Activated CD4-positive, alpha-beta T cell treated with anti-CD3 and anti-CD28 coated beads for 36 hours (primary cell): ENCODE data around the gene PNMA1. TPM values are rescaled to one million over a fixed set of nuclear protein-coding genes. Genes with fewer than 3 reads are reported as not detected.

ENCODE experiments used
- ATAC-seq: fragments of 200-7000 bp; cut with Tn5 transposase; one replicate; pipeline ENCODE4 v1.10.0; 2021; ENCODE audit warnings: mild to moderate bottlenecking, moderate library complexity
- CTCF ChIA-PET: fragments of 350-600 bp; sonication (Branson Sonifier 250); formaldehyde crosslinking; loops from one replicate; lab custom pipeline; 2021; ENCODE audit warnings: antibody characterized with exemption; lab: Charles Lee
- POLR2A ChIA-PET: fragments of 350-600 bp; sonication (Branson Sonifier 250); formaldehyde crosslinking; loops from one replicate; lab custom pipeline; 2021; ENCODE audit warnings: antibody characterized with exemption, inconsistent platforms; lab: Charles Lee
- DNase-seq: peaks from one replicate; pipeline ENCODE4 v3.0.0-alpha.2; 2020
- H3K27ac Mint-ChIP-seq: one replicate; pipeline ENCODE4 v1.8.0; 2021; ENCODE audit warnings: mixed read lengths
- H3K27me3 Mint-ChIP-seq: one replicate; pipeline ENCODE4 v1.8.0; 2021; ENCODE audit warnings: mixed read lengths
- H3K36me3 Mint-ChIP-seq: one replicate; pipeline ENCODE4 v1.8.0; 2021; ENCODE audit warnings: low read depth, mixed read lengths
- H3K4me1 Mint-ChIP-seq: one replicate; pipeline ENCODE4 v1.8.0; 2021; ENCODE audit warnings: mixed read lengths
- H3K4me3 Mint-ChIP-seq: one replicate; pipeline ENCODE4 v1.8.0; 2021; ENCODE audit warnings: mild to moderate bottlenecking, moderate library complexity, mixed read lengths
- H3K9me3 Mint-ChIP-seq: one replicate; pipeline ENCODE4 v1.8.0; 2021; ENCODE audit warnings: low read depth, mixed read lengths
- intact Hi-C, 2 experiments: fragments of 100-400 bp; cut with DNase I in 1 of 2; cut with micrococcal nuclease in 1 of 2; formaldehyde crosslinking; loops; one replicate each; pipeline versions ENCODE4 v1.14.2 to v1.15.1; 2022 to 2024; cut with DNase I, micrococcal nuclease
- total RNA-seq, 2 experiments: library from RNA; stranded (reverse); gene quantifications; one replicate each; pipeline ENCODE4 v1.2.3, GENCODE V29; 2021

PNMA1 gene
- total RNA-seq, 2 experiments from 2014 or later, result 23.2 to 28.8 TPM

DNA sequence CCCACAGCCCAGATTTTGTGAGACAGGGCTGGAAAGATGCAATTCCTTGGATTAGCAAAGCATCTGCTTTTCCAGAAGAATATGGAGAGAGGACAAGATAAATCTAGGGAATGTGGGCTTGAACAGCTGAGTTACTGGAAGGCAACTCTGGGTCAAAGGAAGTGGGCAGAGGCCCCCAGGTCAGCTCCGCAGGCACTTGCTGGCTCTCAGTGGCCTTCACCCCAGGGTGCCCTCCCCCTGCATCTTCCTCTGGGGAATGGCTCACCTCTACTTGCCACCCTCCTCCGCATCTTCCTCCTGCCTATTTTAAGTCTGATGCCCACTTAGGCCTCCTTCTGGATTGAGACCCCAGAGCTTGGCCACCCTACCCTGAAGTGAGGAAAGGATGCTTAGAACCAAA, 10.5 kb upstream of the PNMA1 start:
- intact Hi-C loops, result no loop called here
- CTCF ChIA-PET, result interaction anchor here (0.6 to 10.1 kb wide), 6 partner anchors 9 to 217 kb away, joined by 3 to 170 read pairs (median 4); no protein-coding TSS in a partner anchor
- peaks cover 72% of the 10 kb centered on the region for H3K36me3 Mint-ChIP-seq

DNA sequence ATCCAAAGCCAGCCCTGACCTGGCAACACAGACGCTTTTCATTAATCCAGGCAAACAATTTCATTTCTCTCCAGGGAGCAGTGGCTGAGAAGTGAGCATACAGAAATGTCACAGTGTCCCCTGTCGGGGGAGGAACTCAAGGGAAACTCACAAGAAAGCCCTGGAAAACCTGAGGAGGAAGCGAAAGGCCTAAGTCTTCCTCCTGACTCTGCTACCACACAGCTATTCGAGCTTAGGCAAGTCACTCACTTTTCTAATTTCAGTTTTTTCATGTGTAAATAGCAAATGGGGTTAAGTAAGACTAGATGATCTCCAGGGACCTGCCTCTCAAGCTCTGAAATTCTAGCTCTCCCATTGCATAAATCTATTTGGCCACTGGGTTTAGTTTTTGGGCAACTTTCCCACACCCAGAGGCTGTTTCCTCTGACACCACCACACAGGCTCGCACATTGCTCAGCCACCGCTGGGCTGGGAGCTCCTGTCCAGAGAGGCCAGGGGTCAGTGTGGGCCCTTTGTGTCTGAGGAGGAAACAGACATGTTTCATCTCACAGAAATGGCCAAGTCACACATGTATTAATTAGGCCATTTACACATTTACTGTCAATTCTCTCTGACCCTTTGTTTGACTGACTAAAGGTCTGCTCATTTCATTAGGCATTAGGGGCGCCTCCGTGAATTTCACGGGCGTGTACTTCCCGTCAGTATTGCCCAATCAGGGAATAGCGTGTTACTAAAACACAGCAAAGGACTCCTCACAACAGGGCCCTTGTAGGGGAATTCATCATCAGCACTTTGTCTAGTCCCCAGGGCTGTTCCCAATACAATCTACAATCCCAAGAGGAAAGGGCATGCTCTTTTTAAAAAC, 9.8 kb upstream of the PNMA1 start:
- H3K4me1 Mint-ChIP-seq, result peaks cover 47% of the 10 kb centered on the region
- no peak for ATAC-seq
- H3K36me3 Mint-ChIP-seq, result peaks cover 72% of the 10 kb centered on the region
- peak overlapping the region; percentile 70 for H3K27ac Mint-ChIP-seq
- intact Hi-C loops, result no loop called here
- H3K27me3 Mint-ChIP-seq, result no peaks in the 10 kb centered on the region
- POLR2A ChIA-PET, result no interaction called here
- CTCF ChIA-PET, result interaction anchor here (0.6 to 10.1 kb wide), 5 partner anchors 9 to 216 kb away, joined by 3 to 170 read pairs (median 4); no protein-coding TSS in a partner anchor
- no peak for DNase-seq
- H3K9me3 Mint-ChIP-seq, result no peaks in the 10 kb centered on the region
- H3K4me3 Mint-ChIP-seq, result no peak overlapping the region

More for the DNA sequence above, 10.5 kb upstream of the PNMA1 start:
- Mint-ChIP-seq H3K9me3 (no peaks in the 10 kb centered on the region), H3K27me3 (no peaks in the 10 kb centered on the region), H3K4me1 (peaks cover 53% of the 10 kb centered on the region), H3K27ac (peak overlapping the region; percentile 55), H3K4me3 (no peak overlapping the region)
- no peak for ATAC-seq
- DNase-seq, result no peak
- POLR2A ChIA-PET, result interaction anchor here (0.7 kb wide), 1 partner anchor 20 kb away, joined by 4 read pairs; no protein-coding TSS in a partner anchor

DNA sequence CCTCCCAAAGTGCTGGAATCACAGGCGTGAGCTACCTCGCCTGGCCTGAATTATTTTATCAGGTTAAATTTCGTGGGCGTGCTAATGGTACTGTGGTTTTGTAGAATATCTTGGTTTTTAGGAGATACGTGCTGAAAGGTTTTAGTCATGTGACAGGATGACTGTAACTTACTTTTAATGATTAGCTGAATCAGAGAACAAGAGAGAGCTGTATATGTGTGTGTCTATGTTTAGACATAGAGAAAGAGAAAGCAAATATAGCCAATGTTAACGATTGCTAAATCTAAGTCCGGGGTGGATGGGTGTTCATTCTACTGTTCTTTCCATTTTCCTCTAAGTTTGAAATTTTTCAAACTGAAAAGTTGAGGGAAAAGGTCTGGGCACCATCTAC, 9.2 kb upstream of the PNMA1 start:
- H3K9me3 Mint-ChIP-seq, result no peaks in the 10 kb centered on the region
- no peak for DNase-seq
- peaks cover 67% of the 10 kb centered on the region for H3K36me3 Mint-ChIP-seq
- ChIA-PET CTCF (interaction anchor here (0.8 to 10.1 kb wide), 4 partner anchors 13 to 104 kb away, joined by 3 to 170 read pairs (median 4); no protein-coding TSS in a partner anchor), POLR2A (no interaction called here)
- H3K4me1 Mint-ChIP-seq, result peaks cover 40% of the 10 kb centered on the region
- no peak overlapping the region for H3K4me3 Mint-ChIP-seq
- peak overlapping the region; percentile 70 for H3K27ac Mint-ChIP-seq
- intact Hi-C loops, result no loop called here
- peak; percentile 31 for ATAC-seq
- no peaks in the 10 kb centered on the region for H3K27me3 Mint-ChIP-seq

DNA sequence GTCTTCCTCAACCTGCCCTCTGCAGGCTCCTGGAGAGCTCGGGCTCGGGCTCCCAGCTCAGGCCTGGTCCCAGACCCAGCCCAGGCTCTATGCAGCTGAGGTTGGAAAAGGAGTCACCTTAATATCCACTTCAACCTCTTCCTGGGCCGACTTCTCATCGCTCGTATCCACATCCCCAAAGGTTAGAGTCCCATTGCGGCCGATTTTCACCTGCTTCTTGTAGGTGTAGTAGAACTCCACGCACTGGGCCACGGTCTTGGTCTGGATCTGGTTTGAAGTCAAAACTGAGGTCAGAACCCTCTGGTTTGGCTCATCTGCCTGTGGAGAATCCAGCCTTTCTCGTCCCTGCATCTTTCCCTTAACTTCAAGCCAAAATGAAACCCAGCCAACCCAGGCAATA, 8.4 kb upstream of the PNMA1 start:
- POLR2A ChIA-PET, result no interaction called here
- peaks cover 67% of the 10 kb centered on the region for H3K36me3 Mint-ChIP-seq
- intact Hi-C loops, result no loop called here

DNA sequence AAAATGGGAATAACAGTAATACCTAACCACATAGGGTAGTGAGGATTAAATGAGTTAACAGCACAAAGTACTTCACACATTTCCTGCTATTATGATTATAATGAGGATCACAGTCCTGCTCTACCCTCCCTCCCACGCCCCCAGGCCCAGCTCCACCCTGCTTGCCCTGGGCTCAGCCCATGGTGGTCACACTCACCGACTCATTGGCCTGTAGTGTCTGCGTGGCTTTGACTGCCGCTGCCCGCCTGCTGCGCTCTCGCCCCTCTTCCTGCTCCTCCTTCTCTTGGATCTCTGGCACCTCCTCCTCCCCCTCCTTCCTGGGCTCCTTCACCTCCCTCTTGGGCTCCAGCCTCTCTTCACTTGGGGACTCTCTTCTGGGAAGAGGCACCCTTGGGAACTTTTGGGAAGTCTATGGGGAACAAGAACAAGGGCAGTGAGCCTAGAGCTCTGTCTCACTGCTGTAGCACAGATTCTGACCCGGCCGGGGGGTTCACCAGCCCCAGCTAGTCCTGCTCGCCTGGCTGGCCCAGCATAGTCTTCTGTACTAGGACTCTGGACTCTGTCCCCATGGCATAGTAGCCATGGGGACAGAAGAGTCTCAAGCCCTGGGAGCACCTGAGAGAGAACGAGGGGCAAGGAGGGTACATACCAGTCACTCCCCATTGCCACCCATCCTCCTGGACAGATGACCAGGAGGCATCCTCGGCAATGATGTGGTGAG, 7.1 kb upstream of the PNMA1 start:
- ChIA-PET CTCF (no interaction called here), POLR2A (no interaction called here)
- Mint-ChIP-seq H3K27me3 (no peaks in the 10 kb centered on the region), H3K9me3 (no peaks in the 10 kb centered on the region), H3K36me3 (peaks cover 65% of the 10 kb centered on the region), H3K4me3 (no peak overlapping the region), H3K4me1 (peaks cover 34% of the 10 kb centered on the region), H3K27ac (no peak overlapping the region)
- intact Hi-C loops, result no loop called here
- no peak for DNase-seq
- no peak for ATAC-seq

More for the DNA sequence above, 8.4 kb upstream of the PNMA1 start:
- DNase-seq (no peak), ATAC-seq (no peak)
- Mint-ChIP-seq H3K4me1 (peaks cover 37% of the 10 kb centered on the region), H3K9me3 (no peaks in the 10 kb centered on the region), H3K4me3 (no peak overlapping the region), H3K27me3 (no peaks in the 10 kb centered on the region), H3K27ac (peak overlapping the region; percentile 14)
- CTCF ChIA-PET, result interaction anchor here (0.6 to 10.1 kb wide), 5 partner anchors 12 to 105 kb away, joined by 3 to 170 read pairs (median 3); no protein-coding TSS in a partner anchor

DNA sequence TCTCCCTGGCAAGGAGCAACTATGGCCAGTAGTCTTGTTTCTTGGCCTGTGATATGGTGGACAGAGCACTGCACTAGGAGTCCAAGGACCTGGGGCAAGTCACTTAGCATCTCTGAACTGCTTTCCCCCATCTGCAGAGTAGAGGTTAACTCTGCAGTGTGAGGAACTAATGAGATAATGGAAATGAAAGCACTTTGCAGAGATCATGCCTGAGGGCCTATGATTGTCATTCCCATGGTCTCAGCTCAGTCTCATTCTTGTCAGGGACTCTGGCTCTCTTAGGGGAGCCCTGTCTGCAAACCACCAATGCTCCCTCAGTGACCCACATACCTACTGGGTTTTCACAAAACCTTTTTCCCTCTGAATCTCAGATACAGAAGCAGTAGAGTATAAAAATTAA, 6.5 kb upstream of the PNMA1 start:
- Mint-ChIP-seq H3K36me3 (peaks cover 62% of the 10 kb centered on the region), H3K4me3 (no peak overlapping the region), H3K27me3 (no peaks in the 10 kb centered on the region), H3K27ac (no peak overlapping the region), H3K9me3 (no peaks in the 10 kb centered on the region), H3K4me1 (peaks cover 28% of the 10 kb centered on the region)
- DNase-seq (no peak), ATAC-seq (no peak)
- intact Hi-C loops, result no loop called here
- CTCF ChIA-PET, result interaction anchor here (1.5 kb wide), 1 partner anchor 9 kb away, joined by 4 read pairs; no protein-coding TSS in a partner anchor
- POLR2A ChIA-PET, result no interaction called here

DNA sequence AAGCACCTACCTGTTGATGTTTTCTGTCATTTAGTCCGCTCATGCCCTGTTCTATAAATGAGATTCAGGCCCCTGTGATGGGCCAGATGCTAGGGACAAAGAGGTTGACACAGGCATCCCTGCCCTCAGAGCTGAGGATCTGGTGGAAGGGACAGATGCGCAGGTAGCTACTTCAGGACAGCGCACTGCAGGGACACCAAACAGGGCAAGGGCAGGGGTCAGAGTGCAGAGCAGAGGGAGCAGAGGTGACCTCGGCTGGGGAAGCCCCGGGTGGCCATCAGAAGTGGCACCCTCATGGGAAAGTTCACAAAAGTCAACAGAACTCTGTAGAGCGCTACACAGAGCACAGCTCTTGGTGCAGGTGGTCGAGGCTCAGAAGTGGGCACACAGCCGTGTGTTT, 5.6 kb upstream of the PNMA1 start:
- POLR2A ChIA-PET, result no interaction called here
- H3K27ac Mint-ChIP-seq, result no peak overlapping the region

DNA sequence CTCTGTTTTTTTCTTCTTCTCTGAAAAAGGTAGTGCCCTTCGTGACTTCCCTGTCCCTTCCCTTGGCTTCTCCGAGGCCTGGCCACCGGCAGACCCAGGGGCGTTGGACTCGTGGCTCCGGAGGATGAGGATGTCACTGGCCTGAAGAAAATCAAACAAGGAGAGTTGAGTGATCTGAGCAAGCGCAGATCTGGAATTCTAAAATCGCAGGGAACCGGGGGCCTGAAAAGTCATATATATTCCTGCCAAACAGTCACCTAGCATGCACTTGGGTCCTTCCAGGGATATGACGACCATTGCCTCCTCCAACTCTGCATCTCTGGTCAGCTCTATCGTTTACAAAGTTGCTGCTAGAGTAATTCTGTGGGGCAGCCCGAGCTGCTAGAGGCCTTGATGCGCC, 5.2 kb upstream of the PNMA1 start:
- DNase-seq, result no peak
- Mint-ChIP-seq H3K27ac (no peak overlapping the region), H3K27me3 (no peaks in the 10 kb centered on the region), H3K9me3 (no peaks in the 10 kb centered on the region), H3K4me1 (peaks cover 26% of the 10 kb centered on the region), H3K36me3 (peaks cover 56% of the 10 kb centered on the region), H3K4me3 (no peak overlapping the region)
- intact Hi-C loops, result loop anchor here in 1 of 2 experiments (10.0 kb wide), 1 partner anchor 295 kb away; the partner anchor contains the start of genes BBOF1 and ENTPD5
- ChIA-PET POLR2A (no interaction called here), CTCF (interaction anchor here (1.0 to 1.5 kb wide), 2 partner anchors 10 to 53 kb away, joined by 3 to 4 read pairs; no protein-coding TSS in a partner anchor)
- ATAC-seq, result no peak

More for the DNA sequence above, 5.6 kb upstream of the PNMA1 start:
- DNase-seq (no peak), ATAC-seq (no peak)
- H3K27me3 Mint-ChIP-seq, result no peaks in the 10 kb centered on the region
- intact Hi-C loops, result loop anchor here in 1 of 2 experiments (10.0 kb wide), 1 partner anchor 295 kb away; the partner anchor contains the start of genes BBOF1 and ENTPD5
- H3K4me1 Mint-ChIP-seq, result peaks cover 24% of the 10 kb centered on the region
- no peaks in the 10 kb centered on the region for H3K9me3 Mint-ChIP-seq
- CTCF ChIA-PET, result interaction anchor here (1.0 to 1.5 kb wide), 2 partner anchors 9 to 52 kb away, joined by 3 to 4 read pairs; no protein-coding TSS in a partner anchor
- peaks cover 59% of the 10 kb centered on the region for H3K36me3 Mint-ChIP-seq
- H3K4me3 Mint-ChIP-seq, result no peak overlapping the region

DNA sequence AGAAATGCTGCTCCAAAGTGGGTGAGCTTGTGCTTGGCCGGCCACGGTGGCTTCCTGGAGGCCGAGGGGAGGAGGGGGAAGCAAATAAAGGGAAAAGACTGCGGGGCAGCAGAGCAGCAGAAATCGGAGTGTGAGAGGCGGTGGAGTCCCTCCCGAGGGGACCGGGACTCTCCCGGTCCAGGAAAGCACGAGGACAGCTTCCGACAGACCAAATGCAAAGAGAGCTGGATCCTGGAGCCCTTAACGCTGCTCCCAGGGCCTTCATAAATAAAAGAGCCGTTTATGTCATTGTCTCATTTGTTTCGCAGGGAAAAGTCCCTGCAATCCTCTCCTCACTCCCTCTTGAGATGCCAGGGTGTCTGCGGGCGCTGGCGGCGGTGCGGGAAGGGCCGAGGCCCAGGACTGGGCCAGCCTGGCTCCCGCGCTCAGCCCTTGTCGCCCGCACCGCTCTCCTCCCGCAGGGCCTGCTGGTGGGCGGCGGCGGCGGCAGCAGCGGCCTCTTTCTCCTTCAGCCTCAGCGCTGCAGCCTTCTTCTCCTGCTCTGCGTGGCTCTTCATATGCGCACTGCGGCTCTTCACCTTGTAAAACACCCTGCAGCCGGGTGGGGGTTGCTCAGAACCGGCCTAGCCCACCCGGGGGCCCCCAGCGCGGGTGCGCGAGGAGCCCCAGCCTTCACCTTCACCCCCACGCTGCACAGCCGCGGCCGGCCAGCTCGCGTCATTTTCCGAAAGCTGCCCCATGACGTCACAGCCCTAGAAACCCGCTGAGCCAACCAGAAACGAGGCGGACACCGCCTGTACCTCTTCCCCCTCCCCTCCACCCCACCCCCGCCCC, 4.5 kb upstream of the PNMA1 start:
- Mint-ChIP-seq H3K9me3 (no peaks in the 10 kb centered on the region), H3K4me3 (no peak overlapping the region), H3K27ac (no peak overlapping the region), H3K36me3 (peaks cover 49% of the 10 kb centered on the region), H3K27me3 (no peaks in the 10 kb centered on the region), H3K4me1 (peaks cover 21% of the 10 kb centered on the region)
- intact Hi-C loops, result loop anchor here in 1 of 2 experiments (10.0 kb wide), 1 partner anchor 296 kb away; the partner anchor contains the start of genes BBOF1 and ENTPD5
- ChIA-PET POLR2A (no interaction called here), CTCF (interaction anchor here (1.1 to 1.3 kb wide), 2 partner anchors 9 to 169 kb away, joined by 3 to 4 read pairs; no protein-coding TSS in a partner anchor)
- no peak for ATAC-seq
- DNase-seq, result no peak

DNA sequence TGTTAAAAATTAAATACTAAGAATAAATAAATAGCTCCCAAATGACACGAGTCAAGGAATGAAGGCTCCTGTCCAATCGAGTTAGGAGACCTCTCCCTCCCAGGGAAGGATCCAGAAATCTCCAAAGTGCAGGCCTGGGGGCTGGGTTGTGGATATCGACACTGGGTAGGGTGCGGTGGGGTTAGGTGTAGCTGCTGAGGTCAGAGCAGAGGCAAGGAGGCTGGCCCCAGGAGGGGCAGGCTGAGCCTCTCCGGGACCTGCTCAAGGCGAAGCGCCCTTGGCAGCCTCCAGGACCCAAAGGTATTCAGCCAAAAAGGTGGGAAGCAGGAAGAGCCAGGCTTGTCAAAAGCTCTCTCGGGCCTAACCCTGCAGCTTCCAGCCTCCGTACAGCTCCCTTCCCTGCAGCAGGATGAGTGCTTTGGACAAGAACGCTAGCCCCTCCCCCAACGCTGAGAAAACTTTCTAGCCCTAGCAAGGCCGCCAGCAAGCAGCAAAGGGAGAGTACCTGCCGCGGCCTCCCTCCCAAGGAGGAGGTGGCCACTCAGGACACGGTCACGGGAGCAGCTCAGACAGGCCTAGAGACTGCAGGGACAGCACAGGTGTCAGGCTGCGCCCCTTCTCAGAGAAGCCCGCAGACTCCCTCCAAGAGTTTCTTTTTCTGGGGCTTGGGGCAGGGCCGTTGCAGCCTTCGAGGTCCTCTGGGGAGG, 3.7 kb upstream of the PNMA1 start:
- ATAC-seq (no peak), DNase-seq (no peak)
- no peak overlapping the region for H3K27ac Mint-ChIP-seq
- intact Hi-C loops, result loop anchor here in 1 of 2 experiments (10.0 kb wide), 1 partner anchor 297 kb away; the partner anchor contains the start of genes BBOF1 and ENTPD5
- H3K27me3 Mint-ChIP-seq, result no peaks in the 10 kb centered on the region
- no peaks in the 10 kb centered on the region for H3K9me3 Mint-ChIP-seq
- POLR2A ChIA-PET, result no interaction called here
- CTCF ChIA-PET, result interaction anchor here (0.7 to 1.3 kb wide), 3 partner anchors 9 to 232 kb away, joined by 3 to 4 read pairs (median 3); partner anchors contain the start of gene FAM161B
- peaks cover 16% of the 10 kb centered on the region for H3K4me1 Mint-ChIP-seq
- H3K36me3 Mint-ChIP-seq, result peaks cover 47% of the 10 kb centered on the region
- H3K4me3 Mint-ChIP-seq, result no peak overlapping the region
